ENCODE results near the gene ARHGEF12. TPM values are rescaled to one million over a fixed set of nuclear protein-coding genes. Genes with fewer than 3 reads are reported as not detected.

The ARHGEF12 gene
- polyA plus RNA-seq, 3 donors = 0.25 to 0.87 (median 0.27) TPM

DNA sequence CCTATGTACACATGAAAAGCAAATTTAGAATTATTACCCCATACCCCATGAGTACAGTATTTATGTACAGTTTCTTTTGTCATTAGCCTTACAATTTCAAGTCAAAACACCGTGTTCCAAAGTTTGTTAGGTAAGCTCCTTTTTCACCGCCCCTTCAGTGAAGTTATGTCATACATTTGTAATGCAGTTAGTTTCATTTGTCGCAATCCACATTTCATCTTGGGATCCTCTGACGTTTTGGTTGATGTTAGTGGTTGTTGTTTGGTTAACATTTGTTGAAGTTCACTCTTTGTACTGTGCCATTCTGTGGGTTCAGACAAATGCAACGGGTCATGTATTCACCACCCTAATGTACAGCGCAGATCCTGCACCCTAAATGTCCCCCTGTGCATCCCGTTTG, 45.2 kb downstream of the ARHGEF12 start:
- H3K9me3 Mint-ChIP-seq = peaks cover 2 to 16% (median 8%) of the 10 kb centered on the region in 7 donors
- no peak for DNase-seq
- H3K27ac Mint-ChIP-seq = no peak overlapping the region
- peaks cover 43 to 51% of the 10 kb centered on the region in 2 donors for H3K27me3 ChIP-seq (ENCODE audit: control insufficient read depth in 2 of 2, insufficient read depth in 2 of 2, low read length in 2 of 2)
- intact Hi-C loops (cut with micrococcal nuclease) = no loop called here
- no peaks in the 10 kb centered on the region for H4K20me1 ChIP-seq (ENCODE audit: insufficient read depth, low read length)
- TF ChIP-seq, protein P1, sequence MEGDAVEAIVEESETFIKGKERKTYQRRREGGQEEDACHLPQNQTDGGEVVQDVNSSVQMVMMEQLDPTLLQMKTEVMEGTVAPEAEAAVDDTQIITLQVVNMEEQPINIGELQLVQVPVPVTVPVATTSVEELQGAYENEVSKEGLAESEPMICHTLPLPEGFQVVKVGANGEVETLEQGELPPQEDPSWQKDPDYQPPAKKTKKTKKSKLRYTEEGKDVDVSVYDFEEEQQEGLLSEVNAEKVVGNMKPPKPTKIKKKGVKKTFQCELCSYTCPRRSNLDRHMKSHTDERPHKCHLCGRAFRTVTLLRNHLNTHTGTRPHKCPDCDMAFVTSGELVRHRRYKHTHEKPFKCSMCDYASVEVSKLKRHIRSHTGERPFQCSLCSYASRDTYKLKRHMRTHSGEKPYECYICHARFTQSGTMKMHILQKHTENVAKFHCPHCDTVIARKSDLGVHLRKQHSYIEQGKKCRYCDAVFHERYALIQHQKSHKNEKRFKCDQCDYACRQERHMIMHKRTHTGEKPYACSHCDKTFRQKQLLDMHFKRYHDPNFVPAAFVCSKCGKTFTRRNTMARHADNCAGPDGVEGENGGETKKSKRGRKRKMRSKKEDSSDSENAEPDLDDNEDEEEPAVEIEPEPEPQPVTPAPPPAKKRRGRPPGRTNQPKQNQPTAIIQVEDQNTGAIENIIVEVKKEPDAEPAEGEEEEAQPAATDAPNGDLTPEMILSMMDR (IDR thresholded peaks at IDR 0.05) = no peak
- no peaks in the 10 kb centered on the region for H3K36me3 ChIP-seq (replicated peaks in 1 of 2; ENCODE audit: control insufficient read depth in 1 of 2, insufficient read depth in 2 of 2, low read length in 2 of 2)
- H3K4me1 Mint-ChIP-seq = peaks cover 2% of the 10 kb centered on the region
- H3K27me3 Mint-ChIP-seq (ENCODE audit: low read depth in 3 of 3) = peaks cover 12 to 54% (median 43%) of the 10 kb centered on the region in 3 donors
- H2AFZ ChIP-seq (ENCODE audit: insufficient read depth, low read depth, low read length, poor library complexity, severe bottlenecking) = no peak overlapping the region
- H3K4me2 ChIP-seq (replicated peaks; ENCODE audit: extremely low read depth, low read length, poor library complexity, severe bottlenecking) = no peak overlapping the region
- H3K9ac ChIP-seq (ENCODE audit: insufficient read depth, low read length, poor library complexity, severe bottlenecking) = no peak overlapping the region
- H3K79me2 ChIP-seq (ENCODE audit: insufficient read depth, low read length) = no peaks in the 10 kb centered on the region
- H3K4me3 Mint-ChIP-seq = peak overlapping the region in 1 of 2 donors; percentile 18
- no peak overlapping the region for H3K4me3 ChIP-seq (replicated peaks in 1 of 3; ENCODE audit: low read depth in 2 of 3, low read length in 3 of 3)
- 80% methylated on average over 1 of the region's 7 CpGs for WGBS (ENCODE audit: insufficient coverage)
- H3K36me3 Mint-ChIP-seq = no peaks in the 10 kb centered on the region
- H3K27ac ChIP-seq (ENCODE audit: low read depth in 1 of 2, low read length in 2 of 2) = no peak overlapping the region
- H3K4me1 ChIP-seq (ENCODE audit: control insufficient read depth in 1 of 2, insufficient read depth in 2 of 2, low read length in 2 of 2) = no peaks in the 10 kb centered on the region
- H3K9me3 ChIP-seq (replicated peaks in 1 of 2; ENCODE audit: control insufficient read depth in 1 of 2, insufficient read depth in 1 of 2, low read length in 2 of 2) = no peaks in the 10 kb centered on the region

GRCh38 chr11:120383518-120384155, 47.4 kb downstream of the ARHGEF12 start:
- H4K20me1 ChIP-seq (ENCODE audit: insufficient read depth, low read length) = no peaks in the 10 kb centered on the region
- H3K27ac ChIP-seq (ENCODE audit: low read depth in 1 of 2, low read length in 2 of 2) = no peak overlapping the region
- no peaks in the 10 kb centered on the region for H3K79me2 ChIP-seq (ENCODE audit: insufficient read depth, low read length)
- H2AFZ ChIP-seq (ENCODE audit: insufficient read depth, low read depth, low read length, poor library complexity, severe bottlenecking) = no peak overlapping the region
- no peaks in the 10 kb centered on the region for H3K36me3 ChIP-seq (replicated peaks in 1 of 2; ENCODE audit: control insufficient read depth in 1 of 2, insufficient read depth in 2 of 2, low read length in 2 of 2)
- H3K4me1 ChIP-seq (ENCODE audit: control insufficient read depth in 1 of 2, insufficient read depth in 2 of 2, low read length in 2 of 2) = no peaks in the 10 kb centered on the region
- peaks cover 12 to 53% (median 28%) of the 10 kb centered on the region in 3 donors for H3K27me3 Mint-ChIP-seq (ENCODE audit: low read depth in 3 of 3)
- peaks cover 0 to 8% (median 2%) of the 10 kb centered on the region in 7 donors for H3K9me3 Mint-ChIP-seq
- no peaks in the 10 kb centered on the region for H3K36me3 Mint-ChIP-seq
- H3K4me2 ChIP-seq (replicated peaks; ENCODE audit: extremely low read depth, low read length, poor library complexity, severe bottlenecking) = no peak overlapping the region
- TF ChIP-seq, protein P1 (IDR thresholded peaks at IDR 0.05) = no peak
- no peak overlapping the region for H3K27ac Mint-ChIP-seq
- no peak overlapping the region for H3K4me3 Mint-ChIP-seq
- H3K9me3 ChIP-seq (replicated peaks in 1 of 2; ENCODE audit: control insufficient read depth in 1 of 2, insufficient read depth in 1 of 2, low read length in 2 of 2) = no peaks in the 10 kb centered on the region
- intact Hi-C loops (cut with micrococcal nuclease) = no loop called here
- no peak overlapping the region for H3K4me3 ChIP-seq (replicated peaks in 1 of 3; ENCODE audit: low read depth in 2 of 3, low read length in 3 of 3)
- H3K4me1 Mint-ChIP-seq = peaks cover 2% of the 10 kb centered on the region
- H3K9ac ChIP-seq (ENCODE audit: insufficient read depth, low read length, poor library complexity, severe bottlenecking) = no peak overlapping the region
- no peak for DNase-seq
- H3K27me3 ChIP-seq (ENCODE audit: control insufficient read depth in 2 of 2, insufficient read depth in 2 of 2, low read length in 2 of 2) = peaks cover 38 to 63% of the 10 kb centered on the region in 2 donors
- 100% methylated on average over 1 of the region's 4 CpGs for WGBS (ENCODE audit: insufficient coverage)
